Left forelimb (tissue), 1 donor: ENCODE data around the gene CHRM1.

Experiments
- DNase-seq: peaks from one replicate; pipeline ENCODE4 v3.0.0-alpha.2; 2018; ENCODE audit warnings: low spot score

CHRM1 gene

DNA sequence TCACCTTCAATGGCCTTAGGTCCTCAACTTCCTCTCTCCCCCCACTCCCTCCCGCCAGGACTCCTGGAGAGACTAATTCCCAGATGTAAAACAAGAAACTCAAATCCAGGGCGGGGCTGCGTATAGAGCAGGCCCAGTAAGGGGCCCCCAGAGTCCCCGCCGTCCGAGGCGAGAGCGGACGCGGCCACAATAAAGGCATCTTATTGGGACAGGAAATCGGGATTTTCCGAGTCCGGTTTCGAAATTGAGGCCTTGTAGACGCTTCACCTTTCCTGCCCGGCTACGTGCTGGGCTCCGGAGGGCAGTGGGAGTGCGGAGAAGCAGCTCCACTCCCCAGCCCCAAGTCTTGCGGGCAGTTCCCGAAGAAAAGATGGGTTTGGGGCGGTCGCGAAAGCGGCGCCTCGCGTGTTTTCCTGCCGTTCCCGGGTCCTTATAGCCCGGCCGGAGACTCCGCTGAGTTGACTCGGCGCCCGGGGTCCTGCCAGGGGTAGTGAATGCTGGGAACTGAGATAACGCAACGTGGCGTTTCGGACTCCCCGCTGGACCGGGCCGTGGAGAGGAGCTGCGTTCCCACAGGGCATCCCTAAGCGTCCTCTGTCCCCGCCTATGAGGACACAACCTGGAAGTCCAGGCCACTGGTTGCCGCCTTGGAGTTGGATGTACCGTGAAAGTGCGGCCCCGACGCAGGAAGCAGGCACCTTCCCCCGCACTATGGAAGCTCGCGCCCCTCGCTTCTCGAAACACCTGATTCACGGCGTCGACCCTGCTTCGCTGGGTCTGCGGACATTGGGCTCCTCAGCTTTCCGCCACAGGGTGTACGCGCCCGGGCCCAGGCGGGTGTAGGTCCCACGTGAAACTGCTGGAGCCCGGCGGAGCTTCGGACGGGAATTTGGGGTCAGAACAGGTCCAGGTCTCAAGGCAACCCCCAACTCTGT lies 4.8 kb upstream of the CHRM1 start:
- peak; percentile 71 for DNase-seq

DNA sequence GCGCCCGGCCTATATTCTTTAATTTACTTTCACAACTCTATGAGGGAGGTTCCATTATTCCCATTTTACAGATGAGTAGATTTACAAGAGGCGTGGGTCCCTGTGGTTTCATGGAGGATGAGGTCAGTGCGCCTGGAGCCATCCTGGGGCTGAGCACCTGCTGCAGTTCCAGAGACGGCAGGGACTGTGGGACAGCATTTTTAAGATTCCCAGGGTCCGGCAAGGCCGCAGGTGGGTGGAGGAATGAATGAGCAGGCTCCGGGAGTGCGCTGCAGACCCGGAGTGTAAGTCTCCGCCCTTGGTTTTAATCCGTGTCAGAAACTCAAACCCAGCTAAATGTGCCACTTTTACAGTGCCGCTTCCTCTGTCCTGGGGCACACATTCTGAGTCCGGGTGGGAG lies 4.1 kb upstream of the CHRM1 start:
- peak; percentile 55 for DNase-seq

DNA sequence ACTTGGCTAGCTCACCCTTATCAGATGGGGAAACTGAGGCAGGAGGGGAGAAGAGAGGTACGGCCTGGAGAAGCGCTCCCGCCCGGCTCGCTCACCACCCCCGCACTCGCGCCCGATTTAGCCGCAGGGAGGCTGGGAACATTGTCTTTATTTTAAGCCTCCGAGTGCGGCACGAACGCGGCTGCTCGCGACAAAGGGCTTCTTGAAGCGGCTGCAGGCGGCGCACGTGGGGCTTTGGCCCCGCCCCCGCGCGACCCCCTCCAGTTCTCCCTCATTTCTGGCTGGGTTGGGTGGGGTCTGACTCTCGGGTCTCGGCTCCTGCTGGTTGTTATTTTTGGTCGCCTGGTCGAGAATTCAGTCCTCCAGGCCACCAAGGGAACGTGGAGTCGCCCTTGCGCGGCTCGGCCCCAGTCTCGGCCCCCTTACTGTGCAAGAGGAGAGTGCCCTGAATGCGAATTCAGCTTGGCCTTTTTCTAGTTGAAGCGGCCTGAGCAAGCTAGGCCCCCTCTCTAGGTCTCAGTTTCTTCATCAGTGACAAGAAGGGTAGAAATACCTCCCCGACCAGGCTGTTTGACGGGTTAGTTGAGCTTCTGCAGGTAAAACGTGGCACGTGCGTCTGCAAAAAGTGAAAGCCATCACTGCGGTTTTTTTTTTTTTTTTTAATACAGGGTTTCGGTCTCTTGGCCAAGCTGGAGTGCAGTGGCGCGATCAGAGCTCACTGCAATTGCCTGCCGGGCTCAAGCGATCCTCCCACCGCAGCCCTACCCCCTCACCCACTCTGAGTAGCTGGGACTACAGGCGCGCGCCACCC lies 2.6 kb upstream of the CHRM1 start:
- DNase-seq = peak; percentile 58

DNA sequence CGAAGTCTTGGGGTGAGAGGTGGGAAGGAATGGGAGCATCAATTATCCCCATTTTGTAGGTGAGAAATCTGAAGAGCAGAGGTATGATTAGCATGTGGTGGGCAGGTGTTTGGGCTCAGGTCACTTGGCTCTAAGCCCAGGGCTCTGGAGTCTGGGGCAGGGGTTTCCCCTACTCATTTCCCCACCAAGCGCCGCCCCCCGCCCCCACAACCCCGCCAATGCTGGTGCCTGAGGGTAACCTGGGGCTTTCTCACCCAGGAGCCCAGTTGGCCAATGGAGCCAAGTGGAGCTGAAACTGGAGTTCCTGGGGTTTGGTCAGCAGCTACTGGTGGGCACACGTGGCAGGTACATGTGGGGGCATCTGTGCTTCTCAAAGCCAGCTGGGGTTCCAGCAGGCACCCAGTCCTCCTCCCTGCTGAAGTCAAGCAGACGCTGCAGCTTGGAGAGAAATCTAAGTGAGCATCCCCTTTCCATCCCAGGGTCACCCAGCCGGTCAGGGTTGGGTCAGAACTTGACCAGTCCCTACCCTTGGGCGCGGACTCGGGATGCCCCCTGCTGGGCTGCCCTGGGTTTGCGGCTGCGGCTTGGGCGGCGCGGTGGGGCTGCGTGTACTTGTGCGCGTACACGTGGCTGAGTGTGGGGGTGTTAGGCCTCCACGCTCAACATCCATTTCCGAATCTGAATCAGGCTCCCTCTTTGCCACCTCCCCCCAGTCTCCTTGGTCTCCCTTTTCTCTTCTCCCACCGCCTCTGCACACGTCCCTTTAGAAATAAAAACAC lies 1.7 kb upstream of the CHRM1 start:
- DNase-seq = no peak

DNA sequence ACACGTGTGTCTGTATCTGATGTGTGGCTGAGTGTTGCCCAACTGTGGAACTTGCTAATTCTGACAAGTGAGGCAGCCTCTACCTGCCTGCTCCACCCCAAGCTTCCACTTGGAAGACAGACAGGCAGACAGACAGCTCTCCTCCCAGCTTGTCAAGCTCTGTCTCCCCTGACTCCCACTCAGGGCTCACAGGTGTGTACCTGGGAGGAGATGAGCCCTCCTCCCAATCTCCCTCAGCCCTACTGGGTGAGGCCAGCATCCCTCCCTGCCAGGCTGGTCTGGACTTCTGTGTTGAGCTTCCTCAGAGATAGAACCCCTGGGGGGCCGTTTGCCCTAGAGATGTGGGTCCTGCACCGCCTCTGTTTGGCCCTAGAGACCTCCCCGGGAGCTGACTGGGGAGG lies 1.0 kb upstream of the CHRM1 start:
- no peak for DNase-seq

DNA sequence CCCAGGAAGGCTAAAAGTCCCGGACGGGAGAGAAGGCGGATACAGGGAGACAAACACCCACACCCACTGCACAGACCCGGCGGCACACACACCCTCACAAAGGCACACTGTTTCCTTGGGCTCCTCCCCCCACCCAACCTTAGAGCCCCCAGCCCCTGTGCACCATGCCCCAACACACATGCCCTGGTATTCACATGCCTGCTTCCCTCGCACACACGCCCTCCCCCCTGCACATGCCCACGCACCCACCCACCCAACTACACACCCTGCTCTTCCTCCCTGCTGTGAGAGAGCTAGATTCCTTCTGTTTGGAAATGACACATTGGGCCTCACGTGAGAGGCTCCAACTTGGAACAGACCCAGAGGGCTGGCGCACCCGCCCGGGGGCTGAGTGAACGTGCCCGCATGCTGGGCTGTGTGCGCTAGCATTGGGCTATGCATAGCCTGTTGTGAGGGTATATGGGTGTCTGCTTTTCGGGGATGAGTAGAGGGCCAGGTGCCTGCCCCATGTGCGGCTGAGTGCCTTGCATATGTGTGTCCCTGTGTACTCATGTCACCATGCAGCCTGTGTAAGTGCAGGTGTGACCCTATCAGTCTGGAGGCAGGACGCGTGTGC lies 518 bp upstream of the CHRM1 start:
- DNase-seq = no peak

DNA sequence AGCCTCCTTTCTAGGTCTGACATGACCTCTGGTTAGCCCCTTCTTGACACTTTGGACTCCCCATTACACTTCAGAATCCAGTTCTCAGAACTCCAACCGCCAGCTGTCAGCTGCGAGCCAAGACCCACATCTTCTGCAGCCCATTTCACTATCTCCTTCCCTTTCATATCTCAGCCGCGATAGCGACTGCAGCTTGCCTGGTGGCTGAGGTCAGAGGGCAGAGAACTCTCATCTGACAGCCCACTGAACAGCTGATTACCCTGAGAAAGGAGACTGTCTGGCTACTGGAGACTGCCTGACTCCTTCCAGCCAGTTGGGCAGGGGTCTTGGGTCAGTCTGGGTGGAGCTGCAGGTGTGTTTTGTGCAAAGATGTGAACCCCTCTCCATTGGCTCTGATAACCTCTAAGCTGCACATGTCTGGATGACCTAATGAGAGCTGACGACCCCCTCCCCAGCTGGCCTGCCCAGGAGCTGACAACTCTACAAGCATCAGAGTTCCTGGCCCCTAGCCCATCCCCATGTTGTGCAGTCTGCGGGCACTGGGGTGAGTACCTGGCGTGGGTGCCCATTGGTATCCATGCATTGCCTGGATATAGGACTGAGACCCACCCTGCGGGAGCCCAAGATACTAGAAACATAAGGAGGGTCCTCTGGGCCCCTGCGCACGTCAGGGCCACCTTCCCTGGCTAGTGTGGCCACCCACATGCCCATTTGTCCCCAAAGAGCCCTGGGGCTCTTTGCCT lies 1.1 kb downstream of the CHRM1 start:
- DNase-seq = no peak

DNA sequence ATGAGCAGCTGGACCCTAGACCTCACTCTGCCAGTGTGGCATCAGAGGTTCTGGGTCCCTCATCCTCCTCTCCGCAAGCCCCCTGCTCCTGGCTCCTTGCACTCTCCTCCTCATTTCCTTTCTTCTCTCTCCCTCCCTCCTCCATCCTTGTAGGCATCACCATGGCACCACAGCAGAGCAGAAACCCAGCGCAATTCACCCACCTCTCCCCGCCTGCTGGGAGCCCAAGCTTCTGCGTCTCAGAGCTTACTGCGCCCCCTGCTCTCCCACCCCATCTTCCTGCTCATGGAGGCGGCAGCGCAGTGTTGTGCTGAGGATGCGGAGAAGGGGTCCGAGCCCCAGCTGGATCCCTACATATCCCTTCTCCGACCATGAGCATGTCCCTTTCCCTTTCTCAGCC lies 1.7 kb downstream of the CHRM1 start:
- DNase-seq = no peak

DNA sequence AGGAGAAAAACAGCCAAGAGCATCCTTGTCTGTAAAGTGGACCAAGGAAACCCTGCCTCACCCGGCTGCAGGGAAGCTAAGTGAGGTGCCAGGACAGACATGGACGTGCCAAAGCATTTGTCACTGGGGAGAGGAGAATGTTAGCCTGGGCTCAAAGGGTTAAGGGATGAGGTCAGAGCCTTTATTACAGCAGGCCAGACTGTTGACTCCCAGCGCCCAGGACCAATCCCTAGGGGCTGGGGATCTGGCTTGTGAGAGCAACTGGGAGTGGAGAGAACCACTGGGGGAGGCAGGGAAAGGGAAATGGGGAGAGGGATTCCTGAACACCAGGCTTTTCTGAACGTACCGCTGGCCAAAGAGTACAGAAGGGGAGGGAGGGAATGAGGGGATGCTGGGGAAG lies 2.6 kb downstream of the CHRM1 start:
- DNase-seq = no peak

DNA sequence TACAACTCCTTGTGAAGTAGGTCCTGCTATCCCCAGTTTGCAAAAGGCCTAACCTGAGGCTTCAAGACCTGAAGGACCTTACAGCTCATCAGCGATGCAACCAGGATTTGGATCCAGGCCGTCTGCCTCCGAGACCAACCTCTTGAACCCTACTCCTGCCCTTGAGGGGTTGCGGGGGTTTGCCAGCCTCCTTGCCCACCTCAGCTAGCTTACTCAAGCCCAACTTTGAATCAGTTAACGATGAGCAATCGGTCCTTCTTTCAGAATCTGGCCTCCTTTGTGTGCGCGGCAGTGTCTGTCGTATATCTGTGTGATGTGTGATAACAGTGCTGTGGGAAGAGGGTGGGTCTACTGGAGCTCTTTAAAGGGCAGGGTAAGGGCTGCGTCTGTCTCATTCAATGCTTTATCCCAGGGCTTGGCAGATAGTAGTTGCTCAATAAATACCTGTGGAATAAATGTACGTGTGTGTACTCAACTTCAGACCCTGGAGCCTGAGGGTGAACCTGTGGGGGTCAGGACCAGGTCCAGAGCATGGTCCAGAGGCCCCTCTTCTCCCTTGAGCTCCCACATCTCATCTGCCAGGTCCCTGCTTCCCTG lies 3.2 kb downstream of the CHRM1 start:
- DNase-seq = no peak

DNA sequence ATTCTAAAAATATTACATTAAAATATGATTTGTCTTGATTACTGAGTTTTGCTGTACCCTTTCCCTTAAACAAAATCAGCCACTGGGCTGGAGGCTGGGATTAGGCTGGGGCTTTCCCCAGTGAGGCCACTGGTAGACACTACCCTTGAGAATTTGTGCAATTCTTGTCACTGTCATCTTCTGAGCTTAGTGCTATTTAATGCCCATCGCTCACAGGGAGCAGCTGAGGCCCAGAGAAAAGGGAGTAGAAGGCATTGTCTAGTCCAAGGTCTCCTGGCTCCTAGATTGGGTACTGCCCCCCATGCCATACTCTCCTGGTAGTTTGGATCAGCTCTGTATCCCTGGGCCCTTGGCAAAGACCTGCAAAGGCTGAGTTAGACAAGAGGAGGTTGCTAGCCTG lies 6.7 kb downstream of the CHRM1 start:
- DNase-seq = no peak

DNA sequence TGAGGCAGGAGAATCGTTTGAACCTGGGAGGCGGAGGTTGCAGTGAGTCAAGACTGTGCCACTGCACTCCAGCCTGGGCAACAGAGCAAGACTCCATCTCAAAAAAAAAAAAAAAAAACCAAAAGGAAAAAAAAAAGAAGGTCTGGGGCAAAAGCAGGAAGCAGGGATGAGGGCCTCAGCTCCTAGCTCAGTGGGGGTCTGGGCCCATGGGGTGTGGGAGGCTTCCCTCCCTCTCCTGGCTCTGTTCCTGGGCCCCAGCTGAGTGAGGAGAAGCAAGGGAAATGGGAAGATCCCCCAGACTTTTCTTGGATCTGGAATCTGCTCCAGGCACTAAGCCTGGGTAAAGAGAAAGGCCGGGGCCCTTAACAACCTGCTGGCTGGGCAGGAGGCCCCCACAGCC lies 8.9 kb downstream of the CHRM1 start:
- no peak for DNase-seq

DNA sequence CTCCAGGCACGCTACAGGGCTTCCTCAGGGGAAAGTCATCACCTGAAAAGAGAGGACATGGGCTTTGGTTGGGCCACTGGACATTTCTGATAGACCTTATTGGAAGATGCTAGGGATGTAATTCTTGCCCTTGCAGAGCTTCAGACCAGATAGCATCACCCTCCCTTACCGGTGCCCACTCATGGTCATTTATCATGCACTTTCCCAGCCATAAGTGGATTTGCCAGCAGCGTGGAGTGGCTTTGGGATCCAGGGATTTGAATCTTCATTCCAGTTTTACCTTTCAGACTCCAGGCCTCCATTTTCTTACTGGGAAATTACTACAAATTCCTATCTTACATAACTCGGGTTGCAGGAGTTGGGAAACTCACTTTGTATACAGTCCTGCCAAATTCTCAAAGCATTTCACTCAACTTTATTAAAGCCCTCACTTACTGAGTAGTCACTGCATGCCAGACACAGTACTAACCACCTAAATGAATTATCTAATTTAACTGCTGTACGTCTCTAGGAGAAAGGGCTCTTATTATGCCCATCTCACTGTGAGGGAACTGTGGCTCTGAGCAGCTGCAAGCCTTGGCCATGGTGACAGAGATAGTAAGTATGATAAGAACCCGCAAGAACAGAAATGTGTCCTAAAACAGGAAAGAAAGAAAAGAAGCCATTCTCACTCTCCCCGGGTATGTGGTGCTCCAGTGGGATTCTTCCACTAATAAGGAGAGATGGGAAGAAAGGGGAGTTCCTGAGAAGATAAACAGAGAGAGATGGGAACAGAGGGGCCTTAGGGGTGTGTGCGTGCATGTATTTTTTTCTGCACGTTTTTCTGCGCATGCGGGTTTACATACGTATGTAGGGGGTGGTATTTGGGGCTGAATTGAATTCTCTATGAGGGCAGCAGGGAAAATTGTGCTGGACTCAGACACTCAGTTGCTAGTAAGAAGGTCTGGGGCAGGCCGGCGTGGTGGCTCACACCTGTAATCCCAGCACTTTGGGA lies 9.7 kb downstream of the CHRM1 start:
- no peak for DNase-seq

DNA sequence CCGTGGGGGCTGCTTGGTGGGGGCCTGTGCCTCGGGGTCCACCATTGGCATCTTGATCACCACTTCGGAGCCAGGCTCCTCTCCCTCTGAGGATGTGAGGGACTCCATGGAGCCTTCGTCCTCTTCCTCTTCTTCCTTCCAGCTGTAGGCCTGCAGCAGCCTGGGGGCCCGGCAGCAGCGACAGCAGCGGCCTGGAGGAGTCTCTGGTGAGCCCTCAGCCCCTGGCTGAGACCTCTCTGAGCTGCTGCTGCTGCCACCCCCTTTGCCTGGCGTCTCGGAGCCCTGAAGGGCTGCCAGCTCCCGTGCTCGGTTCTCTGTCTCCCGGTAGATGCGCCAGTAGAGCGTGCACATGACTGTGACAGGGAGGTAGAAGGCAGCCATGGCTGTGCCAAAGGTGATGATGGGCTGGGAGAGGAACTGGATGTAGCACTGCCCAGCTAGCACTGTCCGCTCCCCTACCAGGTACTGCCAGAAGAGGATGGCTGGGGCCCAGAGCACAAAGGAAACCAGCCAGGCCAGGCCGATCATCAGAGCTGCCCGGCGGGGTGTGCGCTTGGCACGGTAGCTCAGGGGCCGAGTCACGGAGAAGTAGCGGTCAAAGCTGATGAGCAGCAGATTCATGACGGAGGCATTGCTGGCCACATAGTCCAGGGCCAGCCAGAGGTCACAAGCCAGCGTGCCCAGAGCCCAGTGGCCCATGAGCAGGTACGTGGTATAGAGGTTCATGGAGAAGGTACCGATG lies 10.9 kb downstream of the CHRM1 start:
- DNase-seq = no peak

DNA sequence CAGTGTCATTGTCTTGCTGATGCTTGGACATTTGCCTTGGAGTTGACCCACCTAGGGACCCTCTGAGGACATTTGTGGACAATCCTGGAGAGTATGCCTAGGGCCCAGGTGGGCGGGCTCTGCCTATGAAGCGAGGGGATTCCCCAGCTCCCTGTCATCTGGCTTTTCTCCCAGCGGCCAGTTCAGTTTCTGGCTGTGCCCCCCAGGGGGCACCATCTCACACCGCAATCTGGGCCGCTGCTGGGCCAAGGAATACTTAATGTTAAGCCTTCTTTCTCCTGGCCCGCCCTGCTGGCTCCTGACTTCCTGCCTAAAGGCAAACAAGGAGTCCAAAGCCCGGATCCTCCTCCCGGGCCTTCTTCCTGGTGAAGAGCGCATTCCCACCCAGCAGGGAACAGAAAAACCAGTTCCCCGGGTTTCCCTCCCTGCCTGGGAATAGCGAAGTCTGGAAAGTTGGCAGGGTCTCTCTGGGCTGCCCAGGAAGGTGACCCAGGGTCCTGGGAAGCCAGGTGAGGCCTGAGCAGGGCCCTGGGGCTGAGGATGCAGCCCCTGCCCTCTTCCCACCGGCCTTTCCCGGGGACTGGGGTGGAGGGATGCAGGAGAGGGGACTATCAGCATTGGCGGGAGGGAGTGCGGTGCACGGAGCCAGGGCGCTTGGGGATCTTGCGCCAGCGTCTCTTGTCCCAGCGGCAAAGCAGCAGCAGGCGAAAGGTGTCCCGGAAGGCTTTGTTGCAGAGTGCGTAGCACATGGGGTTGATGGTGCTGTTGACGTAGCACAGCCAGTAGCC lies 11.9 kb downstream of the CHRM1 start:
- no peak for DNase-seq

DNA sequence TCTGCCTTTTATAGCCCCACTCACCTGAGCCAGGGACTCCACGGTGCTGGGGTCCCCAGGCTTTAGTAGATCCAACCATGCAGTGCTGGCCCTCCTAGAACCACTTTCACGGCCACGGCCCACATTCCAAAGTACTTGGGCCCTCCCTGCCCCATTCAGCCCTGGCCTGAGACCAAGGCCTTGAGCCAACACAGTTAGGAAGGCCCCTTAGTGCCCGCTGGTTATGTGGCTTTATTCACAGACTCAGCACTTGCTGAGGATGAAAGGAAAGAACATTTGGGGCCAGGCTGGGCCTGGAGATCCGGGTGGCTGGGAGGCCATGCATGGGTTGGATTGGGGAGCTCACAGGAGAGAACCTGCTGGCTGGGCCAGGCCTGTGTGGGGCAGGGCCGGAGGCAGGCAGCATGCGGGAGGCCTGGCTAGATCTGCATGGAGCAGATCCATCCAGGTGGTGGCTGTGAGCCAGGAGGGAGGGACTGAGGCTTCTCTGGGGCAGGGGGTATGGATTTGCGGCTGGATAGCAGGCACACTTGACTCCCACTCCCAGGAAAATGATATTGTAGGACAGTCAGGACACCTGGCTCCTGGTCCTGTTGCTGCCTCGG lies 12.6 kb downstream of the CHRM1 start:
- no peak for DNase-seq

DNA sequence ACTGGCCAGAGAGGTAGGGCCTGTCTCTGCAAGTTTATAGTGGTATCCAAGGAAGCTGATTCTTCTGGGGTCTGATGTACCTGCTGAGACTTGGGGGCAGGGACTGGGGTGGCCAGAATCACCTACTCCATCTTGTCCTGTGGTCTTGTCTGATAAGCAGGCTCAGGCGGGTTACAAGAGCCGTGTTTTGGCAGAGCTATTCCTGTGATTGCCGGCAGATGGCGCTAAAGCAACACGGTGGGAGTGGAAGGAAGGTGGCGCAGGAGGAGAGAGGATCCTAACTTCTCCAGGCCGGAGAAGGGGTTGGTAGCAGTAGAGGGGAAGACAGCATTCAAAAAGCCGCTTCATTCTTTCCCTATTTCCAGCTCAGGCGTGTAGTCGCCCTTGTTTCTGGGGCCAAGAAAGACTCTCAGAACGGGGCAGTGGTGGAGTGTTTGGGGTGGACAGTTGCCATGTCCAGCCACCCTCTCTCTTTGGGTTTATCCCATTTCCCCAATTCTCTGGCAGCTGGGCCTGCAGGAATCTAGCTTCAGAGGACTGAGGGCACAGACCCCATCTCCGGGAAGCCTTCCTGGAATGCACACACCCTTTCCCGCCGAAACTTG lies 15.1 kb downstream of the CHRM1 start:
- peak; percentile 89 for DNase-seq
